K562 (cell line): ENCODE data around the gene MRPL10. TPM values are rescaled to one million over a fixed set of nuclear protein-coding genes. Genes with fewer than 3 reads are reported as not detected.

ENCODE experiments used
- CHD1 ChIP-seq: fragments of 200-600 bp; sonication (generic); IDR thresholded peaks from one replicate; pipeline ENCODE4 v1.6.1; 2012; ENCODE audit warnings: mild to moderate bottlenecking, moderate library complexity, low read length, inconsistent platforms
- FOXP4 ChIP-seq: sonication (generic); formaldehyde crosslinking; IDR thresholded peaks from 2 replicates; pipeline ENCODE4 v1.8.0; 2022; ENCODE audit warnings: mild to moderate bottlenecking, missing genetic modification reagents, borderline replicate concordance
- HMGN3 ChIP-seq: IDR thresholded peaks from 2 replicates; pipeline ENCODE4 v1.6.1; 2011; ENCODE audit warnings: borderline replicate concordance, low read depth, mild to moderate bottlenecking, mixed read lengths, low read length; ENCODE audit not compliant: insufficient read length; ENCODE audit errors: extremely low read depth
- L3MBTL2 ChIP-seq: fragments of 450-650 bp; IDR thresholded peaks from 2 replicates; pipeline ENCODE4 v1.6.1; 2016; ENCODE audit warnings: mild to moderate bottlenecking, moderate library complexity
- NR0B1 ChIP-seq: fragments of 450-650 bp; IDR thresholded peaks from one replicate; pipeline ENCODE4 v1.6.1; 2018; ENCODE audit warnings: mild to moderate bottlenecking, moderate library complexity; ENCODE audit not compliant: partially characterized antibody
- POU5F1 ChIP-seq: fragments of 150-350 bp; IDR thresholded peaks from 2 replicates; pipeline ENCODE4 v1.6.1; 2014; ENCODE audit warnings: borderline replicate concordance, low read length, low read depth, mild to moderate bottlenecking; ENCODE audit not compliant: partially characterized antibody
- RERE ChIP-seq: sonication (generic); formaldehyde crosslinking; IDR thresholded peaks from 2 replicates; pipeline ENCODE4 v1.8.0; 2023; ENCODE audit warnings: missing genetic modification reagents, mild to moderate bottlenecking, borderline replicate concordance
- SIN3A ChIP-seq, 2 experiments: fragments of 150-350 bp in 1 of 2; IDR thresholded peaks; 2 replicates each; pipeline ENCODE4 v1.6.1; 2011 to 2016; ENCODE audit warnings: borderline replicate concordance in 2 of 2, low read depth in 2 of 2, low read length in 2 of 2, mild to moderate bottlenecking in 2 of 2, moderate library complexity in 2 of 2; ENCODE audit not compliant: control insufficient read depth in 1 of 2
- SIN3B ChIP-seq: fragments of 450-650 bp; IDR thresholded peaks from 2 replicates; pipeline ENCODE4 v1.6.1; 2017; ENCODE audit warnings: low read depth, mild to moderate bottlenecking, moderate library complexity
- U2AF1 ChIP-seq: fragments of 200-400 bp; formaldehyde crosslinking; optimal IDR thresholded peaks from 2 replicates; pipeline ENCODE3; 2017; ENCODE audit warnings: mild to moderate bottlenecking, low read depth, low read length, moderate library complexity
- USF2 ChIP-seq: sonication (generic); formaldehyde crosslinking; IDR thresholded peaks from 2 replicates; pipeline ENCODE4 v1.5.0; 2020; ENCODE audit warnings: missing genetic modification reagents
- ZNF263 ChIP-seq: sonication (generic); formaldehyde crosslinking; IDR thresholded peaks from 2 replicates; pipeline ENCODE4 v1.8.0; 2022; ENCODE audit warnings: mild to moderate bottlenecking, missing genetic modification reagents, borderline replicate concordance
- polyA plus RNA-seq, 8 experiments: library from polyadenylated mRNA; depleted of rRNA in 4 of 8; stranded (reverse) in 5 of 8; unstranded in 3 of 8; fragments of >200 nt; fragmentation: Nextera tagmentation in 2 of 8; fragmentation: Illumina TruSeq in 1 of 8; extraction: Ambion mirVana in 2 of 8; extraction: Trizol in 1 of 8; gene quantifications; 2 replicates each; pipeline versions ENCODE4 v1.2.1 to v1.2.3, GENCODE V29; 2011 to 2014; ENCODE audit warnings: inconsistent platforms in 1 of 8, missing spikeins in 1 of 8
- total RNA-seq, 7 experiments: library from RNA; depleted of rRNA in 6 of 7; stranded (reverse); fragments of >200 nt in 6 of 7; fragmentation: Illumina TruSeq in 2 of 7; extraction: Trizol in 2 of 7; gene quantifications; 2 replicates each; pipeline versions ENCODE4 v1.2.1 to v1.2.3, GENCODE V29; 2011 to 2021; ENCODE audit warnings: low replicate concordance in 1 of 7

Gene MRPL10
- total and polyA plus RNA-seq, 9 of the 15 experiments (the other 6 are each of a cell fraction or from before 2014, with no cell fraction given): 27.8 to 105 (median 67.3) TPM

- TF ChIP-seq FOXP4 (0 out of 2 replicates have a peak, but pooled peaks have one; percentile 12), HMGN3 (peak; percentile 32), NR0B1 (no peak), POU5F1 (no peak), U2AF1 (no peak), SIN3A (IDR thresholded peaks at IDR 0.05; ENCODE audit: borderline replicate concordance in 2 of 2, control insufficient read depth in 1 of 2, low read depth in 2 of 2, low read length in 2 of 2) (0 out of 4 replicates have a peak, but pooled peaks have one; percentile 41 to 47), CHD1 (no peak), ZNF263 (CRISPR knock-in tag) (peak; percentile 72; the same call in 1 of the 2 replicates), RERE (CRISPR knock-in tag) (no peak), SIN3B (0 out of 2 replicates have a peak, but pooled peaks have one; percentile 17), L3MBTL2 (peak; percentile 79; the same call in 1 of the 2 replicates), USF2 (CRISPR knock-in tag) (no peak)
These were observed 19.6 kb upstream of the MRPL10 start, which contains the start of gene SP6 (continued) for GRCh38 chr17:47850692-47851573.
